ENCODE data around the gene PRDX4.
A peak's percentile ranks its signal among the peaks of the same experiment; 100 is the strongest.
"Not testable (repeated sequence)": the region's sequence is repeated elsewhere in the genome, so short reads cannot be mapped to it uniquely, and the experiment has no call there.

The PRDX4 gene

DNA sequence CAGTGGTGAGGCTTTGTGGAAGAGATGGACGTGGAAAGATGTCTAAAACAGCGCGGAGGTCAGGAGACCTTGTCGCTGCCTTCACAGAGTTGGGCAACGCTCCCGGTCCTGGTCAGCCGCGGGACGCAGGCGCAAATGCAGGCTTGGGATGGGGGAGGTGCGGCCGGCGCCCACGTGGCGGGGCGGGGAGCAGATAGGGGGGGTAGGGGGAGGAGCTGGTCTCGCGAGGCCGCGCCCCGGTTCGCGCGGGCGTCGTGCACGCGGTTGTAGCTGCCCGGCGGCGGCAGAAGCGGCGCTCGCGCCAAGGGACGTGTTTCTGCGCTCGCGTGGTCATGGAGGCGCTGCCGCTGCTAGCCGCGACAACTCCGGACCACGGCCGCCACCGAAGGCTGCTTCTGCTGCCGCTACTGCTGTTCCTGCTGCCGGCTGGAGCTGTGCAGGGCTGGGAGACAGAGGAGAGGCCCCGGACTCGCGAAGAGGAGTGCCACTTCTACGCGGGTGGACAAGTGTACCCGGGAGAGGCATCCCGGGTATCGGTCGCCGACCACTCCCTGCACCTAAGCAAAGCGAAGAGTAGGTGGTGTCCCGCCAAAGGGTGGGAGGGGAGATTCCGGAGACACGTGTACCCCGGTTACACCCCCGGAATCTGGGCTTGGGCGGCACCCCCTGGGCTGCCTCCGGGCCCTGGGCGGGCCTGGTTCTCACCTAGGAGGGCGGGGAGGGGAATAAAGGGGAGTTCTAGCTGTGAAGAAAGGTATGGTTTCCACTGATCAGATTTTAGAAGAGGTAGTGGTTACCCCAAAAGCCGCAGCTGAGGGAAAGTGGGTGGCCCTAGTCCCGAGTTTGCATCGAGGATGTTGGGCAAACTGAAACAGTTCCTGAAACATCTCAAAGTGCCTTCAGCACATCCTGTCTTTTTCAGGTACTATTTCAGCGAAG, at the start of gene PRDX4:
PRDX4 (plus strand) TSS at position 255 of the 939 bp plus-strand sequence; CDS start at position 333, 78 bp downstream.
- peak; percentile 86 for DNase-seq (ENCODE audit: low spot score)

DNA sequence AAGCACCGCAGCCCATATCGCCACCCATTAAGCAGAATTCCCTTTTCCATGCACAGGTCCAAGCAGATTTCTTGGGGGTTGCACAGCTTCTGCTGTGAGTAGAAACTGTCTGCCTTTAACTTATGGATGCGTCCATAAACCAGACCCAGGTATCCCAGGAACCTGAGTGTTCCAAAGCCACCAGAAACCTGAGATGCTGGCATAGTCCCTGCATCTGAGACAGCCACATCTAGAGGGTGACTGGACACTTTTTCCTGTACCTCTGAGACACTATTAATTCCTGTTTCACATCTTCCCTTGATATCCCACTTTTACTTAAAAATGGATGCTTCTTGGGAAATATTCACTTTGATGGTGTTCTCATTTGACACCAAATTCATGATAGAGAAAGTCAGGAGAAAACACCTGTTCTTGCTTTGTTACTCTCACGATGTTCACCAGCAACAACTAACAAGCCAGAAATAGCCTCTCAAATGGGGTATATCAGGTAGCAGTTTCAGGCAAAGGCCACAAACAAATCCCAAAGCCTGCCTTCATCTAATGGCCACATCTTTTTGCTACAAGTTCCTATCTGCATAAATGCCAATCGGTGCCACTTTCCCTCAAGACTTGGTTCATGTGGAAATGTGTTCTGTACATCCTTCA, 45.5 kb upstream of the PRDX4 start:
- no peak for DNase-seq (ENCODE audit: low spot score)

DNA sequence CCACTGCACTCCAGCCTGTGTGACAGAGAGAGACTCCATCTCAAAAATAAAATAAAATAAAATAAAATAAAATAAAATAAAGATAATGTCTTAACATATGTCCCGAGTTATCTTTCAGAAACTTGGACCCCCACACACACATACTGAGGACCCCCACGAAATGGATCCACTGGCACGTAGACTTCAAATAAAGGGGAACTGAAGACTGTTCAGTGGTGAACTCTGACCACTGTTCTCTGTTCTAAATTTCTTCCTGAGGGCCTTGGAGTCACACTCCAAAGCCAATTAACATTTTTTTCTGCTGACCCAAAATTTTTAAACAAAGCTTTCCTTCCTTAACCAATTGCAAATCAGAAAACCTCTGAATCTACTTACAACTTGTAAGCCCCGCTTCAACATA, 43.5 kb upstream of the PRDX4 start:
- no peak for DNase-seq (ENCODE audit: low spot score)

DNA sequence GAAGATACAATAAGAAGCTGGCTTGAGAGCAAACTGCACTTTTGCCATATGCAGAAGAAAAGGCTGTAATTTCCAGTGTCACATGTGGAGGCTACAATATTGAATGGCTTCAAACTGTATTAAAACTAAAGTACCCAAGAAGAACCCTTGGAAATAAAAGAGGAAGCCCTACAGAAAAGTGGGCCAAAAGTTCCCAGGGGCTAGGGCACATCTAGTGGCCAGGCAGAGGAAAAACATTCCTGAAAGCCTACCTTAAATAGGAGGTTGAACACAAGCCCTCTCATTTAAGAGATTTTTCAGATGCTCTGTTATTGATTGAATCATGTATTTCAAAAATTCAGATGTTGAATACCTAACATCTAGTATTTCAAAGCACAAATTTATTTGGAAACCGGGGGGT, 40.6 kb upstream of the PRDX4 start:
- no peak for DNase-seq (ENCODE audit: low spot score)

DNA sequence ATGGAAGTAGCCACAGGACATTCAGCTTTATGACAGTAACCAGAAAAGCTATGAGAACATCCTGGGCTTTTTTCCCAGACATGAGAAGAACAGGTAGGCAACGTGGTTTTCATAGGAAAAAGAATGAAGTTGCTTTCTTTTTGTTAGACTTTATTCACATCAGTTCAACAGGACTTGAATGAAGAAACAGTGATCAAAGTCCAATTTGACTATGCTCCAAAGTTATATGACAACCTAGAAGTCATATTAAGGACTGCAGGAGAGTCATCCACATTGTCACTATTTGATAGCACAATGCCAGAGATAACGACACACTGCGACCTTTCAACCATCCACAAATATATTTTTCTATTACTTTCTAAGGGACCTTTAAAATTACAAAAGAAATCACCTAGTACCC, 39.2 kb upstream of the PRDX4 start:
- DNase-seq (ENCODE audit: low spot score) = no peak

DNA sequence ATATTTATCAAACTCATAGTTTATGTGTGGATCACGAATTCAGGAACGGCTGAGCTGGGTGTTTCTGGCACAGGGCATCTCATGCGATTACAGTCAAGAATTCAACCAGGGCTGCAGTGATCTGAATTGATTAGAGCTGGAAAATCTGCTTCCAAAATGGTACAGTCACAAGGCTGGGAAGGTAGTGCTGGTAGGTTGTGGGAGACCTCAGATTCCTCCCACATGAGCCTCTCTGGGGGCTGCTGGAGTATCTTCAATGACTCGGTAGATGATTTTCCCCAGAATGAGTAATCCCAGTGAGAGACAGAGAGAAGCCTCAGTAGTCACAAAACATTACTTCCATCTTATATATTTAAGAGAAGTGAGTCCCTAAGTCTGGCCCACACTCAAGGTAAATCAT, 36.2 kb upstream of the PRDX4 start:
- no peak for DNase-seq (ENCODE audit: low spot score)

DNA sequence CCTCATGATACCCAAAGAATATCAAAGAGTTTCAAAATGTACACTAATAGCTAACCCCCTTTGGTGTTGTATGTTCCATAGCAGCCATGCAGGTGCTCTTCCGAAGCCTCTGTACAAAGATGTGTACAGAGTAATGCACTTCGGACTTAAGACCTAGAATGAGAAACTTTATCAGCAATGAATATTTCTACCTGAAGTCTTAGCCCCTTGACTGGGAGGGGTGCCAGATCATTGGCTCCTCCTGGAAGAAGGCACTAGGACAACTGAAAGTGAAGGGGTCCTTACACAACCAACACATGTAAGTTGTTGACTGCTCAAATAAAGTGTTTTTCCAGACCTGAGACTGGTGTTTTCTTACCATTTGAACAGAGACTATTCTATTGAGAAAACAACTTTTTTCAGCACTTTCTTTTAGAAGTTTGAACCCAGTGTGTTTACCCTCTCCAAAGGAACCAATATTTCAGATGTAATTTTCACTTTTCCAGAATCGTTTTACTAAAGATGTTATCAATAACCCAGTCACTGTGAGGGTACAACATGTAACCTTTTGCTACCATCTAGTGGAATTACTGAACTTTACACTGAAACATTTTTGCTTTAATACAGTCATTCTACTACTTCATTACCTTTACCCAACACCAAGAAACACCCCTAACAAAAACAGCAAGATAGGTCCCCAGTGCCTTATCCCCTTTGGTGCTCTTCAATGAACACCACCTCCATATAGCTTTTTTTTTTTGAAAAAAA, 33.3 kb upstream of the PRDX4 start:
- no peak for DNase-seq (ENCODE audit: low spot score)

DNA sequence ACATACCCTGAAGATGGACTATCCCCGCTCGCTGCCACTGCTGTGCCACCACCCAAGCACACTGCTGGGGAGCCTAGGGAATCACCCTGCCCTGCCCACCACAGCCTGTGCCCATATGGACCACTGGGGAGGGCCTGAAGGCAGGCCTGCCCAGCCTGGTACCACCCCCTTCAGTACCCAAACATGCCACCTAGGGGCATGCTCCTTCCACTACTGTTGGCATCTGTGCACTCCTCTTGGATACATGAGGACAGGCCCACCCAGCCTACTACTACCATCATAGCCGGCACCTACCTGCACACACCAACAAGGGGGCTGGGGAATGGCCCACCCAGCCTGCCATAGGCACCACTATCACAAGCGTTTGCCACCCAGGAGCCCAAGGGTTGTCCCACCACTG, 30.1 kb upstream of the PRDX4 start:
- no peak for DNase-seq (ENCODE audit: low spot score)

DNA sequence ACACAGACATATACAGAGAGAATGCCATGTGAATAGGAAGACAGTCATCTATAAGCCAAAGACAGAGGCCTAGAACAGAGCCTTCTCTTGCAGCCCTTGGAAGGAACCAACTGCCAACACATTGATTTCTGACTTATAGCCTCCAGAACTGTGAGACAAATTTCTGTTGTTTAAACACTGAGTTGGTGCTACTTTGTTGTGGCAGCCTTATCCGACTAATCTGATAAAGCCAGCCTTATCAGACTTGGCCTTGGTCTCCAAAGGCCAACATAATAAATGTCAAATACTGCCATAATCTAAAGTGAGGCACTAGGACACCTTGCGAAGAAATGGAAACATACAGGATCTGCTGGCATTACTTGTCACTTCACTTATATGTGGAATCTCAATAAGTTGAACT, 24.3 kb upstream of the PRDX4 start:
- no peak for DNase-seq (ENCODE audit: low spot score)

DNA sequence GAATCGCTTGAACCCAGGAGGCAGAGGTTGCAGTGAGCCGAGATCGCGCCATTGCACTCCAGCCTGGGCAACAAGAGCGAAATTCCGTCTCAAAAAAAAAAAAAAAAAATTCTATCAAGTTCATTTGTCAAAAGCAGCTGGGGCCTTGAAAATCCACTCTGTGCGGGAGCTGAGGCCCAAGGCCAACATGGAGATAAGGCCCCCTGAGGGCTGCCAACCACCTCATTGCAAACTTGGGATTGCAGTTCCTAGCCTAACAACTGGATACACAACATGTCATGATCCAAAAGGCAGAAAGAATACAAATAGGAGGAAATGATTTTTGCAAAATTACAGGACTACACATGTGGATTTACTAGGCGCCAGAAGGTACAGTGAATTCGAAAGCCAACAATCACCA, 22.5 kb upstream of the PRDX4 start:
- DNase-seq (ENCODE audit: low spot score) = no peak

DNA sequence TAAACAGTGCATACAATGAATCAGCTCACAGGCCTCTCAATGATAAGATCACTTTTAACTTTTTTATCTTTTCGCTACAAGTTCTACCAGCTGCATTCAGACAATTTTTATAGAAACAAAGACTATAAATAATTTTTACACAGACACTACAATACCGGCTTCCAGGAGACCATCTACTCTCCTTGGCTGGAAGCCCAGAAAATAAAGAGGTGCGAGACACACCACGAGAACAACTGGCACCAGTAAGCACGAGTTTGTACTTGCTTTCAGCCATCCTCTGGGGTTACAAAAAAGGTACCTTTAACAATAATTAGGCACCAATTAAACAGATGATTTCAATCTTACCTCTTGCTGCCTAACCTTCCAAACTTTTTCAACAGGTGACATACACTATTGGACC, 11.2 kb upstream of the PRDX4 start:
- DNase-seq (ENCODE audit: low spot score) = no peak

DNA sequence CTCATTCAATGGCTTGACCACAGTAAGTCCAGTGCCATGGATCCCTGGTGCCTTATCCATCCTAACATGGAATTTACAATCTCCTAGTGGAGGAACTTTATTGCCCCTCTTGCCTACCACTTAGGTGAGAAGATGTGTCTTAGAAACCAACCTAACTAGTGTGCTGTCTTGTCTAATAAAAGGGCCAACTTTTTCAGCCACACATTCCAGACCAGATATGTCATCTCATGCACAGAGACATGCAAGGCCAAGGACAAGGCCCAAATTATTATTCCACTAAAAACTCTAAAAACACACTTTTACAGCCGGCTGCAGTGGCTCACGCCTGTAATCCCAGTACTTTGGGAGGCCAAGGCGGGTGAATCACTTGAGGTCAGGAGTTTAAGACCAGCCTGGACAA, 10.6 kb upstream of the PRDX4 start:
- no peak for DNase-seq (ENCODE audit: low spot score)

DNA sequence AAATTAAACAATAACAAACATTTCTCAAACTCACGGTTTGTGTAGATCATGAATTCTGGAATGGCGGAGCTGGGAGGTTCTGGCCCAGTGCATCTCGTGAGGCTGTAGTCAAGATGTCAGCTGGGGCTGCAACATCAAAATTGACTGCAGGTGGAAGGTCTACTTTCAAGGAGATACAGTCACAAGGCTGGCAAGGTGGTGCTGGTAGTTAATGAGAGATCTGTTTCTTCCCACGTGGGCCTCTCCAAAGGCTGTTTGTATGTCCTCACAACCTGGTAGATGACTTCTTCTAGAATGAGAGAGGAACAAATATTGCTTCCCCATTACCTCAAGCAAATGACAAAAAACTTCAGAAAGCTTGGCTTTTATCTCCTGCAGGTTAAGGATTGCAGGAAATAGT, 8.0 kb upstream of the PRDX4 start:
- DNase-seq (ENCODE audit: low spot score) = no peak

DNA sequence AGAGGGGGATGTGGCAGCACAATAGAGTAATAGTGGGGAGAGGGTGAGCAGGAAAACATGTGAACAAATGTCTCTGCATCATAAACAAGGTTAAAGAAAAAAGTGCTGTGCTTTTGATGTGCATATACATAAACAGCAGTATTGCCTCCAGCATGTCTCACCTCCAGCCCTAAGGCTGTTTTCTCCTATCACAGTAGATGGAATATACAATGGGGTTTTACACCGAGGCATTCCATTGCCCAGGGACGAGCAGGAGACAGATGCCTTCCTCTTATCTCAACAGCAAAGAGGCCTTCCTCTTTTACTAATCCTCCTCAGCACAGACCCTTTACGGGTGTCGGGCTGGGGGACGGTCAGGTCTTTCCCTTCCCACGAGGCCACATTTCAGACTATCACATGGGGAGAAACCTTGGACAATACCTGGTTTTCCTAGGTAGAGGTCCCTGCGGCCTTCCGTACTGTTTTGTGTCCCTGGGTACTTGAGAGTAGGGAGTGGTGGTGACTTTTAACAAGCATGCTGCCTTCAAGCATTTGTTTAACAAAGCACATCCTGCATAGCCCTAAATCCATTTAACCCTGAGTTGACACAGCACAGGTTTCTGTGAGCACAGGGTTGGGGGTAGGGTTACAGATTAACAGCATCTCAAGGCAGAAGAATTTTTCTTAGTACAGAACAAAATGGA, 7.1 kb upstream of the PRDX4 start:
- not testable (repeated sequence) for DNase-seq (ENCODE audit: low spot score)

DNA sequence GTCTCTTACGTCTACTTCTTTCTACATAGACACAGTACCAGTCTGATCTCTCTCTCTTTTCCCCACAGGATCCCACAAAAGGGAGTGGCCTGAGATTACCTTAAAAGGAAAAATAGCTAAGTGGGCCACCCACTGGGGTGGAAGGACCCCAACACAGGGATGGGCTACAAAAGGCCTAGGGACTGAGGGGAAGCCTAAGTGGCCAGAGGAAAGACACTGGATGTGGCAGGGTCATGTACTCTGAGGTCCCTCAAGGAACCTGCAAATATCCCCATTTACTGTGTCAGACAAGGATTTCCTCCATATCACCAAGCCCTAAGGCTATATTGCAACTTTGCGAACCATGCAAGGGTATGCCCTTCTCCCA, 6.5 kb upstream of the PRDX4 start:
- no peak for DNase-seq (ENCODE audit: low spot score)

DNA sequence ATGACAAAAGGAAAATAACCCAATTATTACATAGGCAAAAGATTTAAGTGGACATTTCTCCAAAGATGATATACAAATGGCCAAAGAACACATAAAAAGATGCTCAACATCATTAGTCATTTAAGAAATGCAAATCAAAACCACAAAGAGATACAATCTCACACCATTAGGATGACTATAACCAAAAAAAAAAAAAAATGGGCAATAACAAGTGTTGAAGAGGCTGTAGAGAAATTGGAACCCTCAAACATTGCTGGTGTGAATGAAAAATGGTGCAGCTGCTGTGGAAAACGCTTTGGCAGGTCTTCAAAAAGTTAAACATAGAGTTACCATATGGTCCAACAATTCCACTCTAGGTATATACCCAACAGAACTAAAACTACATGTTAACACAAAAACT, 5.6 kb upstream of the PRDX4 start:
- no peak for DNase-seq (ENCODE audit: low spot score)

DNA sequence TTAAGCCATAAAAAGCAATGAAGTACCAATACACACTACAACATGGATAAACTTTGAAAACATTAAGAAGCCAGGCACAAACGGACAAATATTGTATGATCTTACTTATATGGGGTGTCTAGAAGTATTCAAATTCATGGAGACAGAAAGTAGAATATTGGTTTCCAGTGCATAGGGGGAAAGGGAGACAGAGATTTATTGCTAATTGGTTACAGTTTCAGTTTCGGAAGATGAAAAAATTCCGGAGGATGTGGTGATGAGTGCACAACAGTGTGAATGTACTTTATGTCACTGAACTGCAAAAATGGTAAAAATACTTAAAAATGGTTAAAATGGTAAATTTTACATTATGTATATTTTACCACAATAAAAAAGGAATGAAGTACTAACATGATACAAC, 5.1 kb upstream of the PRDX4 start:
- no peak for DNase-seq (ENCODE audit: low spot score)

DNA sequence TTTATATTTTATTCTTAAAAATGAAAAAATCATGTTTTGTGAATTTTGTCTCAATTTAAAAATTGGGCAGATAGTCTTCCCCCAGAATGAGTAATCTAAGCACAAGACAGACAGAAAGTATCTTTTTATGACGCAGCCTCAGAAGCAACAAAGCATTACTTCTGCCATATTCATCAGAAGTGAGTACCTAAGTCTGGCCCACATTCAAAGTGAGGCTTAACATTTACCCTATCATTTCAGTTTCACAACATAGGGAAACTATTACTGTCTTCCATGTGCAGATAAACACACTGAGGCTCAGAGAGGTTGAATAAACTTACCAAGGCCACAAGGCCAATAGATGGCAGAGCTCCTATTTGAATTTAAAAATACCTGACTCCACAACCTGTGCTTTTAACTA, 4.4 kb upstream of the PRDX4 start:
- DNase-seq (ENCODE audit: low spot score) = no peak

DNA sequence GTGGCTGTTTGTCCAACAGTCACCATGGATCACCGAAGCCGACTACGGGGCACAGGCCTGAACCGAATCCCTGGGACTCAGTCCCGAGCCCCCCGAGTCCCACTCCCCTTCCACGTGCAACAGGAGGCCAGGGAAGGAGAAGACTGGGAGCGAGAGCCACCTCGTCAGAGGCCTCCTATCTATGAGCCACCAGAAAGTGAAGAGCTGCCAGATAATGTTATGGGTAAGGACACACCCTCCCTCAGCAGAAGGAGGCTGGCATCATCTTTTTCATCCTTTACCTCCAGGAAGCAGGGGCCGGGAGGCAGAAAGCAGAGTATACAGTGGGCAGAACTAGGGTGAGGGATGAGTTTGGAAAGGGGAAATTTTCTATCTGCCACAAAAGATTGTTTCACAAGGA, 2.8 kb upstream of the PRDX4 start:
- no peak for DNase-seq (ENCODE audit: low spot score)

DNA sequence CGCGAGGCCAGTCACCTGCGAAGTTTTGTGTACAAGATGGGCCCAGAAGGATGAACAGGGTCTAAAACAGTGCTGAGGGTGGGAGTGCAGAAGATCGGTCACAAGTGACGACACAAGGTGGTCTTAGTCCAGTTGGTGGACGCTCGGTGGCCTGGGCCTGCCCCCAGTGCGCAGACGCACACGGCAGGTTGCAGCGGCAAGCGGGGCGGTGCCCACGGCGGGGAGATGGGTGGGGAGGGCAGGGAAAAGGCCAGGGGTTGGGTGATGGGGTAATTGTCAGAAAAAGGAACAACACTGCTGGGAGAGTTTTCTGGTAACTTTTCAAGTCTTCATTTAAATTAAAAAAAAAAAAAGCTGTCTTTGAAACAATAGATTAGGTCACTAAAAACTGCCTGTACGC, 1.0 kb upstream of the PRDX4 start:
- no peak for DNase-seq (ENCODE audit: low spot score)

DNA sequence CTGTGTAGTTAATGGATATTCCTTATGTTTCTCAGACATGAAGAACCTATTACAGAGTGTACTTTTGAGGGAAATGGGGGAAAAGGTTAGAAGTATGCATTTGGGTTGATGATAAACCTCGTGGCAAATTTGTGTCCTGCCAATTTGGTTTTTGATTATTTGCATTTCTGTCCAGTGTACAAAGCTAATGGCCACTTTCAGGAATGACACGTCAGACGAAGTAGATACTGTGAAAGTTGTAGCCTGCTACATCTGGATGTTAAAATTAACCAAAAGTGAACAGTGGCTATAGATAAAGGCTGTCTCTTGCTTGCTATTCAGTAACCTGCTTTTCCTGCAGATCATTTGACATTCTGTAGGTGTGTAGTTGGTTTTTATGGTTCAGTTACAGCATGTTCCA, 1.0 kb downstream of the PRDX4 start:
- DNase-seq (ENCODE audit: low spot score) = no peak

DNA sequence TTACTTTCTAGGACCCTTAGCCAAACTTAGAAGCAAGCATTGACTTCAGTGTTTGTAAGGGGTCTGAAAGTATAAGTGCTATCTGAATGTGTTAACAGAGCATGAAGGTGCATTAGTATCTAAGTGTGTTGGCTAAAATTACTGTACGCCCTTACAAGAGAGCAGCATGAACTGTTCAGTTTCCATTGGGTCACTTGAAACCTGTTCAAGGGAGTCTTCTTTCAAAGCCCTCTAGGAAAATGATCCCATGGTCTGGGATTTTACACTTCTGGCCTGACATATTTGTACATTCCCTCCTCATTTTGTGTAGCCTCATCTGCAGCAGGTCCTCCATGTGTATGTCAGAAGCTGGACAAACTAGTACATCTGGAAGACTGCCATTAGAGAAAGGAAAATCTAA, 3.2 kb downstream of the PRDX4 start:
- no peak for DNase-seq (ENCODE audit: low spot score)

Data from hepatic stellate cell (primary cell).